Tongue (tissue), 2 donors: Measurements from ENCODE around the gene LAMA3. TPM values are rescaled to one million over a fixed set of nuclear protein-coding genes. Genes with fewer than 3 reads are reported as not detected.
"Not testable (repeated sequence)": the region's sequence is repeated elsewhere in the genome, so short reads cannot be mapped to it uniquely, and the experiment has no call there.

Source experiments
- DNase-seq: peaks from one replicate; pipeline ENCODE4 v3.0.0-alpha.2; 2015
- total RNA-seq: library from RNA; depleted of rRNA; stranded (reverse); fragments of >200 nt; gene quantifications from one replicate; pipeline ENCODE4 v1.2.3, GENCODE V29; 2014

The LAMA3 gene
- total RNA-seq, 1 donor from 2014 or later, result 37.0 TPM

- not testable (repeated sequence) for DNase-seq
These were observed 44.0 kb downstream of the LAMA3 start for GRCh38 chr18:23733265-23733664.

DNA sequence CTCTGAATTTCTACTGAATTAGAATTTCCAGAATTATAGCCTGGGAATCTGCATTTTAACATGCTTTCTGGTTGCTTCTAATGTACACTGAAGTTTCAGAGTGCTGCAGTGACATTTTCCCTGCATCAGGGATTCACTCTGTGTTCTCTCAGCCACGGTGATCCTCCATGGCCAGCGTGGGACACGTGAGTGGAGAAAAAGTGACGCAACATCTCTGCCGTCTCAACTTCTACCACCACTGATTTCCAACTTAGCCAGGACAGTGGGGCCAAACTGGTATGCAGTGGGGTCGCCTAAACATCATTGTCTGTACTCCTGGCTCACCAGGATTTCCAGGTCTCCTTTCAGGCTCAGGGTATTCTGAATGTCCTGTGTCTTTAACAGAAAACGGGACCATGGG lies 44.6 kb downstream of the LAMA3 start:
- no peak for DNase-seq

DNA sequence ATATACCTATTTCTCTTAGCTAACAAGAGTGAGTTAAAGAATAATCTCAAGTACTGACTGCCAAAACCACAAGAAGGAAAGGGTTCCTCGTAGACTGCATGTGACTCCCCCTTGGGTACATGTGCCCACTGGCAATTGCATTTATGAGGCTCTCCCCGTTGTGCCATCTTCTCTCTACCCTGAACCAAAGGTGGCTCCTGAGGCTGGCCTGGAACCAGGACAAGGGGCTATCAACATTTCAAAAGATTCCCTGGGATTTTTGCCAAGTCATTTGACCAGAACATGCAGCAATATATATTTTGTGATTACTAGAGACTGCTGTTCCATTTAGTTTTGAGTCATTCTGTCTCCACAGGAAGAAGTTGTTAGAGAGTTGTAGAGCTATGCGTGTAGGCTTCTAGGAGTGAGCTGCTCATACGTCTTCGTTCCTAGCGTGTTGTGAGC lies 45.8 kb downstream of the LAMA3 start:
- no peak for DNase-seq

DNA sequence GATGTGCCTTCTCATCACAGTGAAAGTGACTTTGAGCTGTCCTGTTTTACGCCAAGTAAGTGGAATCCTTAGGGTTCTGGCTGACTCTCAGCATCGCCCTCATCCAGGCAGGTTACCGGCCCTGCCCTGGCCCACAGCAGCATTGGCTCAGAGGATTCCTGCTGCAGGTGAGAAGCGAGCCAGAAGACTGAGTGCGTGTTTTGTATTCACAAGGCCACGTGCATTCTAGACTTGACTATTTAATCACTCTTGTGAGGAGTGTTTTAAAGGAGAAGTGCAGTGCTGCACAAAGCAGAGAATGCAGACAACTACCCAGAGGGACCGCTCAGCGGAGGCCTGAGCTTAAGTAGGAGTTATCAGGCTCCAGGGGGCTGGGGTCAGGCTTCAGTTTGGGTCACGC lies 48.3 kb downstream of the LAMA3 start:
- no peak for DNase-seq

GRCh38 chr18:23738151-23738550 lies 48.9 kb downstream of the LAMA3 start:
- DNase-seq, result no peak

- no peak for DNase-seq
These were observed 49.3 kb downstream of the LAMA3 start for GRCh38 chr18:23738575-23738974.

DNA sequence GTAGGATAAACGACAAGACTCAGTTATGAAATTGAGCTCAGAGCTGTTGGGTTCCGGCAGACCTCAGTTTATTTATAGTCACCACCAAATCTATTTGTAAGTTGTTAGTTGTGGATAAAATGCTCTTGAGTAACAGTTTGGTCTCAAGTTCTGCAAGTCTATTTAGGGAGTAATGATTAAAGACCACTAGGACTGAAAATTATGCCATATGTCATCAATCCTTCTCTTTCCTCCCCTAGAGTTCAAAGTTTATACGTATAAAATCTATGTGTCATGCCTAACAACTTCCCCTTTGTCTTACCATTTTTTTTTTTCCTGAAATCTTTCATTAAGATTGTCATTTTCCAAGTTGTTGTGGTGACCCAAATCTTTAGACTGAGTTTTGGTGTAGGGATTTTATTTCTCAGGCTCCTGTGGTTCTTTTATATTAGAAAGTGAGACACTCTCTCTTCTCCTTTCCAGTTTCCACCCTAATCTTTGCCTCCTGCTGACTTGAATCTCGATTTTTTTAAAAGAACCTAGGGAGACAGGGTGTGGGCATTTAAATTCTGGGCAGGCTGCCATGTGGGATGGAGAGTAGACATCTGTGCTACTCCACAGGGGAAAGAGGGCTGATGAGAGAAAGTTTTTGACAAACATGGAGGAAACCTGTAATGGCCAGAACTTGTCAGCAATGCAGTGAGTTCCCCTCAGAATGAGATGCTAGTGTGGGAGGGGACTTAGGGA lies 51.0 kb downstream of the LAMA3 start:
- peak; percentile 51 for DNase-seq

DNA sequence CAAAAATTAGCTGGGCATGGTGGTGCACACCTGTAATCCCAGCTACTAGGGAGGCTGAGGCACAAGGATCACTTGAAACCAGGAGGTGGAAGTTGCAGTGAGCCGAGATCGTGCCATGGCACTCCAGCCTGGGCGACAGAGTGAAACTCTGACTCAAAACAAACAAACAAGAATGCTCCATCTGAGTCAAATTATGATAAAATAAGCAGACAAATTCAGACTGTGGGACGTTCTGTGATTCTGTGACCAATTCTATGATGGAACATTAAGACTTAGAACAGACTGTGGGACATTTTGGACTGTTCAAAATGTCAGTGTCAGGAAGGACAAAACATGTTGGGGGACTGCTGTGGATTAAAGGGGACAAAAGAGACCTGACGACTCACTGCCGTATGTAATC lies 52.7 kb downstream of the LAMA3 start:
- not testable (repeated sequence) for DNase-seq

DNA sequence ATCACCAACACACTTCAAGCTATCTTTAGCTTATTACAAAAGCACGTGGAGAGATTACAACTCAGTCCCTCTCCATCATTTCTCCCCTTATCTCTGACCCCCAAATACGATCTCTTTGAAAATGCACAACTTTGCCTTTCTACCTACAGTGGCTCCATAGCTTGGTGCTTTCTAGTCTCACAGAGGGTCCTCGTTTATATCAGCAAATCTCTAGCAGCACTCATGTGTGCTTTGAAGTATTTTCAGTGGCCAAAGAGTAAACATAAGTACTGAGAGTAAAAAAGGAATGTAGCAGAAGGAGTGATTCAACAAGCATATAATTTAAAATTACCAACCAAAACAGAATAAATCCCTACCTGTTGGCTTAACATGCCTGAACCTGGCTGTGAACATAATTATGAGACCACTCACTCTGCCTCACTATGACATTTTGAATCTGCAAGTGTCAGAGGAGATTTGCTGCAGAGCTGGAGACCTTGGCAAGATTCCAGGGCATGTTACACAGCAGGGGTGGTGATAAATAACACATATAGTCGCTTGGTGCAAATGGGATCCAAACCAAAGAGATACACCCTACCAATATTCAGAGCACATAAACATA lies 54.6 kb downstream of the LAMA3 start:
- peak; percentile 24 for DNase-seq

DNA sequence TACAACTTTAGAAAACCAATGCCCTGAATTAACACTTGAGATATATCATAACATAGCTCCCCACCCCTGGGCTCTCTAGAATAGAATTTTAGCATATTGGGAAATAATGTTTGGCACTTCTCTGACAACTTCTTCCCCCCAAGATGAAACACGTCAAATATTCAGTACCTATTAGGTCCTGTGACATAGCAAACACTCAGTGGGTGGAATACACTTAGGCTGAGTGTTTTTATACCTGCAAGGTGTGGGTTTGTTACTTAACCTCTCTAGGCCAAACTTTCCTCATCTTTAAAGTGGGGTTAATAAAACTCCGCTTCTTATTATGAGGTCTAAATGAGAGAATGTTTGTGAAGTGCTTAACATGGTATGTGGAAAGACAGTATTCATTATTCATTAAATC lies 56.1 kb downstream of the LAMA3 start:
- DNase-seq, result no peak

DNA sequence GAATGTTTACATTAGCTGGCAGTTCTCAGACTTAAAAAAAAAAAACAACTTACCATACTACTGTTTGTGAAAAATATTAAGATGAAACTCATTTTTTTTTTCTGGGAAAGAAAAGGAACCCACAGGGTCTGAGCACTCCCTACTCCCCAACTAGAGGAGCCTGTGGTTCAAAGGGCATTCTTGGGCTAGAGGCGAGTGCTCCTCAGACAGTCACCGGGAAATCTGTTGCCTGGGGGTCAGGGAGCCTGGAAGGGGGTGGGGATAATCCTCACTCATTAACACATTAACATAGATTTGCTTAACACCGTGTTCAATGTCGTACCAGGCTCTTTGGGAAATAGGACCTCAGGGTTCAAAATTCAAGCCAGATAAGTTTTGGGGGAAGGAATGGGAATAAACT lies 57.6 kb downstream of the LAMA3 start:
- DNase-seq, result no peak

DNA sequence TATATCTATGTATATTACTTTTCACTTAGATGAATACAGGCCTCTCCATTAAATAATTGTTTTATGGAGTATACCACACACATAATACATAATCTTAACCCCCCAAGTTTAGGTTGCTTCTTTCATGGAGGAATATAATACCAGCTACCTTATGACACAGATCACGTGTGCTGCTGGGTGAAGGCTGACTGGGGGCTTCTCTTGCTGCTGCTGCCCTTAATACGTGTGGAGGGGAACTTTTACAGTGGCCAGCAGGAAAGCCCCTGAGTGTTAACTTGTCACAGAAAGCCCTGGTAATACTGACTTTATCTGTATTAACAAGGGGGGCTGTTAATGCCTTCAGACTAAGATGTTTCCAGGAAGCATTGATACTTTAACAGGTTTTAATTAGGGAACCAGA lies 63.1 kb downstream of the LAMA3 start:
- DNase-seq, result no peak

- peak; percentile 86 for DNase-seq
These were observed 63.5 kb downstream of the LAMA3 start for GRCh38 chr18:23752796-23753195.

GRCh38 chr18:23756590-23757436 lies 67.6 kb downstream of the LAMA3 start:
- DNase-seq, result no peak

GRCh38 chr18:23757437-23757733 lies 68.1 kb downstream of the LAMA3 start:
- peak; percentile 22 for DNase-seq

- no peak for DNase-seq
These were observed 69.0 kb downstream of the LAMA3 start for GRCh38 chr18:23758281-23758680.

GRCh38 chr18:23761941-23762340 lies 72.7 kb downstream of the LAMA3 start:
- no peak for DNase-seq

- DNase-seq, result no peak
These were observed 74.1 kb downstream of the LAMA3 start for GRCh38 chr18:23763343-23763742.

DNA sequence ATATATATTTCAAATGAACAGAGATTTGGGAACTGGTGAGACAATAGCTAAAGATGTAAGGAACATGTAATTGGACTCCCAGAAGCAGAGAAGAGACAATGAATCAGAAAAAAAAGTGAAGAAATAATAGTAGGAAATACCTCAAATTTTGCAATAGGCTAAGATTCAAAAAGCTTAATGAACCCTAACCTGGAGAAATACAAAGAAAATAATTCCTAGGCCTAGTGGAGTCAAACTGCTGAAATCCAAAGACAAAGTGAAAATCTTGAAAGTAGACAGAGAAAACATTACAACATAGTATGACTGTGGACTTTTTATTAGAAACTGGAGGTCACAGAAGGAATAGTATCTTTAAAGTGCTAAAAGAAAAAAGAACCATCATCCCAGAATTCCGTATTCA lies 76.7 kb downstream of the LAMA3 start:
- no peak for DNase-seq

GRCh38 chr18:23772327-23773024 lies 83.2 kb downstream of the LAMA3 start:
- no peak for DNase-seq

DNA sequence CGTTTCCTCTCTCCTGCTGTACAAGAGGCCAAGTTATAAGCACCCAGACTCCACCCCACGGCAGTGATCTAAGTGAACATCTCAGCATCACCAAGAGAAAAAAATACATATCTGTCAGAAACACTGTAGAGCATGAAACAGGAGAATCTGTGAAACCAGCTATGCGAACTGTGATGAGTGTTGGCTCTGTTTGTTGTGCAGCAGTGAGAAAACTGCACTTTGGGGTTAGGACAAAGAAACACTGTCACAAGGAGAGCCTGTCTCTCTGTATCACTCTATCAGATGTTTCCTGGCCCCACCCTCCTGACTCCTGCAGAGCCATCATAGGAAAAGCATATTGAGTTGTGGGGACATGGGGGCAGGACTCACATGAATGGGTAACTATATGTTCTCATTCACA lies 87.1 kb downstream of the LAMA3 start:
- no peak for DNase-seq

- no peak for DNase-seq
These were observed 89.6 kb downstream of the LAMA3 start for GRCh38 chr18:23778828-23779227.
